Stomach (tissue), 4 donors: ENCODE results near the gene AGAP2.

Experiments used
- CTCF ChIP-seq, 7 experiments: fragments of 450-650 bp in 4 of 7; fragments of 200-600 bp in 3 of 7; sonication (generic) in 3 of 7; IDR thresholded peaks; one replicate each; pipeline ENCODE4 v1.5.1; 2016 to 2019; ENCODE audit warnings: antibody characterized with exemption in 7 of 7, control low read depth in 2 of 7, mild to moderate bottlenecking in 1 of 7
- EP300 ChIP-seq: sonication (generic); formaldehyde crosslinking; IDR thresholded peaks from one replicate; pipeline ENCODE4 v1.6.1; 2017; ENCODE audit warnings: antibody characterized with exemption

- TF ChIP-seq CTCF (IDR thresholded peaks at IDR 0.05): no peak
- no peak for TF ChIP-seq EP300
Measured at GRCh38 chr12:57713209-57713608, 25.3 kb downstream of the AGAP2 start.
